ENCODE results near the gene KHDRBS2.
A peak's percentile ranks its signal among the peaks of the same experiment; 100 is the strongest.

The KHDRBS2 gene

GRCh38 chr6:61688165-61688564 is 597.9 kb downstream of the KHDRBS2 start:
- Histone ChIP-seq H3K4me1 (ENCODE audit: insufficient read depth, low read length) (peaks cover 4% of the 10 kb centered on the region; the same call in 1 of the 2 replicates), H3K27ac (ENCODE audit: low read length) (no peak overlapping the region), H3K27me3 (ENCODE audit: insufficient read depth, low read length) (no peaks in the 10 kb centered on the region), H3K9me3 (ENCODE audit: insufficient read depth, low read depth, low read length) (no peaks in the 10 kb centered on the region), H3K36me3 (ENCODE audit: insufficient read depth, low read depth, low read length) (no peaks in the 10 kb centered on the region), H3K9ac (ENCODE audit: low read depth, low read length) (no peak overlapping the region), H3K4me3 (ENCODE audit: low read length) (no peak overlapping the region)

- no peak overlapping the region for H3K4me3 ChIP-seq (ENCODE audit: low read length)
- H3K36me3 ChIP-seq (ENCODE audit: insufficient read depth, low read depth, low read length), result no peaks in the 10 kb centered on the region
- H3K9me3 ChIP-seq (ENCODE audit: insufficient read depth, low read depth, low read length), result no peaks in the 10 kb centered on the region
- no peaks in the 10 kb centered on the region for H3K27me3 ChIP-seq (ENCODE audit: insufficient read depth, low read length)
- H3K9ac ChIP-seq (ENCODE audit: low read depth, low read length), result peak overlapping the region; percentile 47; the same call in 1 of the 2 replicates
- H3K27ac ChIP-seq (ENCODE audit: low read length), result peak overlapping the region; percentile 65
- peaks cover 17% of the 10 kb centered on the region; the same call in 1 of the 2 replicates for H3K4me1 ChIP-seq (ENCODE audit: insufficient read depth, low read length)
Measured at GRCh38 chr6:61682562-61682961, 603.5 kb downstream of the KHDRBS2 start.

GRCh38 chr6:61679625-61680024 is 606.4 kb downstream of the KHDRBS2 start:
- Histone ChIP-seq H3K9ac (ENCODE audit: low read depth, low read length) (no peak overlapping the region), H3K9me3 (ENCODE audit: insufficient read depth, low read depth, low read length) (no peaks in the 10 kb centered on the region), H3K27me3 (ENCODE audit: insufficient read depth, low read length) (no peaks in the 10 kb centered on the region), H3K36me3 (ENCODE audit: insufficient read depth, low read depth, low read length) (no peaks in the 10 kb centered on the region), H3K27ac (ENCODE audit: low read length) (no peak overlapping the region), H3K4me3 (ENCODE audit: low read length) (no peak overlapping the region), H3K4me1 (ENCODE audit: insufficient read depth, low read length) (peaks cover 17% of the 10 kb centered on the region; the same call in 1 of the 2 replicates)

- H3K27ac ChIP-seq (ENCODE audit: low read length), result no peak overlapping the region
Measured at GRCh38 chr6:61675734-61676133, 610.3 kb downstream of the KHDRBS2 start.

GRCh38 chr6:61649845-61650244 is 636.2 kb downstream of the KHDRBS2 start:
- Histone ChIP-seq H3K4me1 (ENCODE audit: insufficient read depth, low read length) (no peaks in the 10 kb centered on the region), H3K9ac (ENCODE audit: low read depth, low read length) (no peak overlapping the region), H3K27me3 (ENCODE audit: insufficient read depth, low read length) (no peaks in the 10 kb centered on the region), H3K27ac (ENCODE audit: low read length) (no peak overlapping the region), H3K4me3 (ENCODE audit: low read length) (no peak overlapping the region), H3K36me3 (ENCODE audit: insufficient read depth, low read depth, low read length) (no peaks in the 10 kb centered on the region), H3K9me3 (ENCODE audit: insufficient read depth, low read depth, low read length) (no peaks in the 10 kb centered on the region)

More at GRCh38 chr6:61675734-61676133, 610.3 kb downstream of the KHDRBS2 start:
- no peak overlapping the region for H3K4me3 ChIP-seq (ENCODE audit: low read length)
- 0 out of 2 replicates have a peak, but pooled peaks cover 3% of the 10 kb centered on the region for H3K4me1 ChIP-seq (ENCODE audit: insufficient read depth, low read length)
- no peaks in the 10 kb centered on the region for H3K27me3 ChIP-seq (ENCODE audit: insufficient read depth, low read length)
- no peaks in the 10 kb centered on the region for H3K36me3 ChIP-seq (ENCODE audit: insufficient read depth, low read depth, low read length)
- H3K9ac ChIP-seq (ENCODE audit: low read depth, low read length), result no peak overlapping the region
- no peaks in the 10 kb centered on the region for H3K9me3 ChIP-seq (ENCODE audit: insufficient read depth, low read depth, low read length)

- Histone ChIP-seq H3K9me3 (ENCODE audit: insufficient read depth, low read depth, low read length) (no peaks in the 10 kb centered on the region), H3K4me1 (ENCODE audit: insufficient read depth, low read length) (no peaks in the 10 kb centered on the region)
Measured at GRCh38 chr6:61640463-61640862, 645.6 kb downstream of the KHDRBS2 start.

More at GRCh38 chr6:61640463-61640862, 645.6 kb downstream of the KHDRBS2 start:
- Histone ChIP-seq H3K27me3 (ENCODE audit: insufficient read depth, low read length) (no peaks in the 10 kb centered on the region), H3K9ac (ENCODE audit: low read depth, low read length) (no peak overlapping the region), H3K4me3 (ENCODE audit: low read length) (no peak overlapping the region), H3K27ac (ENCODE audit: low read length) (no peak overlapping the region), H3K36me3 (ENCODE audit: insufficient read depth, low read depth, low read length) (no peaks in the 10 kb centered on the region)
